ENCODE results near the gene PRR33. TPM values are rescaled to one million over a fixed set of nuclear protein-coding genes. Genes with fewer than 3 reads are reported as not detected.

The PRR33 gene
- total and polyA plus RNA-seq, 9 donors, result 0.01 TPM; not detected in 8

DNA sequence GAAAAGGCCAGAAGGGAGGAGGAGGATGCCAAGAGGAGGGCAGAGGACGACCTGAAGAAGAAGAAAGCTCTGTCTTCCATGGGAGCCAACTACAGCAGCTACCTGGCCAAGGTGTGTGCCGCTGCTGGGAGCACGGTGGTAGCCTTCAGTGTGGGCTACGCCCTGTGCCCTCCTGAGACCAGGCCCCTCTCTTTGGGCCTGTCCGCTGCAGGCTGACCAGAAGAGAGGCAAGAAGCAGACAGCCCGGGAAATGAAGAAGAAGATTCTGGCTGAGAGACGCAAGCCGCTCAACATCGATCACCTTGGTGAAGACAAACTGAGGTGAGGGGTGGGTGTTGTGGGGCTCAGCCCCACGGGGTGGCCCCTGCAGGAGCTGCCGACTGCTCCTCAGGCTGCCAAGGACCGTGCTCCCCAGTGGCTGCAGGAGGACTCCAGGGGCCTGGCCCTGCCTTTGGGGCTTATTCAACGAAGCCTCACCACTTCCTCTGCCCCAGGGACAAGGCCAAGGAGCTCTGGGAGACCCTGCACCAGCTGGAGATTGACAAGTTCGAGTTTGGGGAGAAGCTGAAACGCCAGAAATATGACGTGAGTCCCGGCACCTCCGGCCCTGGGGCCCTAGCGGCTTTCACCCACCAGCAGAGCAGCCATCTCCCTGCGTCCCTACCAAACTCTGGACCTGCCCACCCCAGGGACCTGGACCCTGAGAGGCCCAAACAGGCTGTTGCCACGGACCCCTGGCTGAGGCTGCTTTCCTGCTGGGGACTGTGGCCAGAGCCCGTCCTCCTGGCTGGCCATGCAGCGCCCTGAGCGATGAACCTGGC, 42.9 kb upstream of the PRR33 start:
- DNase-seq, result peak in 1 of 5 donors; percentile 10
- TF ChIP-seq POLR2A (IDR thresholded peaks at IDR 0.05) (no peak), EP300 (IDR thresholded peaks at IDR 0.05) (no peak)
- TF ChIP-seq, protein P1, sequence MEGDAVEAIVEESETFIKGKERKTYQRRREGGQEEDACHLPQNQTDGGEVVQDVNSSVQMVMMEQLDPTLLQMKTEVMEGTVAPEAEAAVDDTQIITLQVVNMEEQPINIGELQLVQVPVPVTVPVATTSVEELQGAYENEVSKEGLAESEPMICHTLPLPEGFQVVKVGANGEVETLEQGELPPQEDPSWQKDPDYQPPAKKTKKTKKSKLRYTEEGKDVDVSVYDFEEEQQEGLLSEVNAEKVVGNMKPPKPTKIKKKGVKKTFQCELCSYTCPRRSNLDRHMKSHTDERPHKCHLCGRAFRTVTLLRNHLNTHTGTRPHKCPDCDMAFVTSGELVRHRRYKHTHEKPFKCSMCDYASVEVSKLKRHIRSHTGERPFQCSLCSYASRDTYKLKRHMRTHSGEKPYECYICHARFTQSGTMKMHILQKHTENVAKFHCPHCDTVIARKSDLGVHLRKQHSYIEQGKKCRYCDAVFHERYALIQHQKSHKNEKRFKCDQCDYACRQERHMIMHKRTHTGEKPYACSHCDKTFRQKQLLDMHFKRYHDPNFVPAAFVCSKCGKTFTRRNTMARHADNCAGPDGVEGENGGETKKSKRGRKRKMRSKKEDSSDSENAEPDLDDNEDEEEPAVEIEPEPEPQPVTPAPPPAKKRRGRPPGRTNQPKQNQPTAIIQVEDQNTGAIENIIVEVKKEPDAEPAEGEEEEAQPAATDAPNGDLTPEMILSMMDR (IDR thresholded peaks at IDR 0.05), result no peak
- H3K27me3 ChIP-seq, result no peaks in the 10 kb centered on the region
- H3K4me1 ChIP-seq (ENCODE audit: insufficient read depth), result peaks cover 3% of the 10 kb centered on the region
- H3K9me3 ChIP-seq, result no peaks in the 10 kb centered on the region
- no peaks in the 10 kb centered on the region for H3K36me3 ChIP-seq
- no peak overlapping the region for H3K27ac ChIP-seq
- intact Hi-C loops (cut with DNase I), result no loop called here
- WGBS, 3 donors, result 77 to 83% (median 77%) methylated on average over 24 of the region's 24 CpGs
- H3K4me3 ChIP-seq, result no peak overlapping the region

DNA sequence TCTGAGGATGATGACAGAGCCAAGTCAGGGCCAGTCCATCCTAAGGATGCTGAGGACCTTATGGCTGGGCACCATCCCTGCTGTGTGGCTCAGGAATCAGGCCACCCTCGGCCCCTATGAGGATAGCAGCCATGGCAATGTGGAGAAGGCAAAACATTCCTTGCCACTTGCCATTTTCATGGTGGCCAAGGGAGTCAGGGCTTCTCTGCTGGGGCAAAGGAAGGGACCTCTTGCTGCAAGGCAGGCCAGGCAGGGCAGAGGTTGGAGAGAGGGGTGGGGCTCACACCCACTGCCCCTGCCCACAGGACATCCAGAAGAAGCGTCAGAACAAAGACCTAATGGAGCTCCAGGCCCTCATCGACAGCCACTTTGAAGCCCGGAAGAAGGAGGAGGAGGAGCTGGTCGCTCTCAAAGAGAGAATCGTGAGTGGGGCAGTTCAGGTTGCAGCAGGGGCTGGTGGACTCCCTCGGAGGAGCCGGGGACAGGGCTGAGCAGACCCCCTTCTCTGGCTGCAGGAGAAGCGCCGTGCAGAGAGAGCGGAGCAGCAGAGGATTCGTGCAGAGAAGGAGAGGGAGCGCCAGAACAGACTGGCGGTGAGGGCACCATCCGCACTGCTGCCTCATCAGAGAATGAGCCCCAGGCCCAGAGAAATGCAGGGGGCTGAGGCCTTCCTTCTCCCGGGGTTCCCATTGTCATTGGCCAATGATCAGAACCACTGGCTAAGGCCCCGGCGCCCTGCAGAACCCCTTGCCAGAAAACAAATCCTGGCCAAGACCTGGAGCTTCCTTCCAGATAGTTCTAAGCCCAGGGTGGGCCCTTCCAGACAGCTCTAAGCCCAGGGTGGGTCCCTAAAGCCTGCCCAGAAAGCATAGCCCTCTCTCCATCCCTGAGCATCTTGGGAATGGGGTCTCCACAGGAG, 42.0 kb upstream of the PRR33 start:
- WGBS, 3 donors, result 87 to 89% (median 88%) methylated on average over 18 of the region's 18 CpGs
- H3K27me3 ChIP-seq, result no peaks in the 10 kb centered on the region
- no peak overlapping the region for H3K4me3 ChIP-seq
- no peaks in the 10 kb centered on the region for H3K36me3 ChIP-seq
- H3K4me1 ChIP-seq (ENCODE audit: insufficient read depth), result peaks cover 2% of the 10 kb centered on the region
- H3K27ac ChIP-seq, result no peak overlapping the region
- no peak for TF ChIP-seq EP300 (IDR thresholded peaks at IDR 0.05)
- no peak for TF ChIP-seq POLR2A (IDR thresholded peaks at IDR 0.05)
- TF ChIP-seq, protein P1 (IDR thresholded peaks at IDR 0.05), result no peak
- intact Hi-C loops (cut with DNase I), result no loop called here
- H3K9me3 ChIP-seq, result no peaks in the 10 kb centered on the region
- DNase-seq, result peak in 1 of 5 donors; percentile 3

DNA sequence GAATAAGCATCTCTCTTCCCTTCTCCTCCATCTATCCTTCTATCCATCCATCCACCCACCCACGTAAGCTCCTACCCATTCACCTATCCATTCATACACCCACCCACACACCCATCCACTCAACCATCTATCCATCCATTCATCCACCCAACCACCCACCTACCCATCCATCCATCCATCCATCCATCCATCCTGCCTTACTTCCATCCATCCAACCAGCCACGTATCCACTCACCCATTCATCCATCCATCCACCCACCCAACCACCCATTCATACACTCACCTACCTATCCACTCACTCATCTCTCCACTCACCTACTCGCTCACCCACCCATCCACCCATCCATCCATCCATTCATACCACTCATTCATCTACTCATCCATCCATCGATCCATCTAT, 41.0 kb upstream of the PRR33 start:
- Histone ChIP-seq H3K9me3 (no peaks in the 10 kb centered on the region), H3K27ac (no peak overlapping the region), H3K4me1 (ENCODE audit: insufficient read depth) (peaks cover 2% of the 10 kb centered on the region), H3K36me3 (no peaks in the 10 kb centered on the region), H3K27me3 (no peaks in the 10 kb centered on the region), H3K4me3 (no peak overlapping the region)
- DNase-seq, result no peak
- WGBS, 3 donors, result 97 to 99% (median 98%) methylated on average over 4 of the region's 4 CpGs
- no peak for TF ChIP-seq EP300 (IDR thresholded peaks at IDR 0.05)
- TF ChIP-seq, protein P1 (IDR thresholded peaks at IDR 0.05), result no peak
- no peak for TF ChIP-seq POLR2A (IDR thresholded peaks at IDR 0.05)
- intact Hi-C loops (cut with DNase I), result no loop called here

DNA sequence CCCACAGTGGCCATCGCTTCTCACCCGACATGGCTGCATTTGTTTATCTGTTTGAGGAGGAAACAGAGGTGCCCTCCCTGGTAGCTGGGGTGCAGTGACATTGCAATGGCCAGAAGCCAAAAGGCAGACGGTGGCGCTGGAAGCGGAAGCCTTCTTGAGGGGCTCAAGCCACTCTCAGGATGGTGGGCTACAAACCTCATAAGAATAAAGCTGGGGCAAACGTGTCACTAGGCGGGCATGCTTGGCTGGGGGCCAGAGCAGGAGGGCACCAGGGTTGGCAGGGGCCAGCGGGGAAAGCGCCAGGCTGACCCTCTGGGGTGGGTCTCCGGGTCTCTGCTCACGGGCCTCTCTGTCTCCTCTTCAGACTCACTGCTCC, 40.4 kb upstream of the PRR33 start:
- DNase-seq, result no peak
- H3K36me3 ChIP-seq, result no peaks in the 10 kb centered on the region
- H3K9me3 ChIP-seq, result no peaks in the 10 kb centered on the region
- intact Hi-C loops (cut with DNase I), result no loop called here
- WGBS, 3 donors, result 86 to 94% (median 87%) methylated on average over 11 of the region's 11 CpGs
- H3K27me3 ChIP-seq, result no peaks in the 10 kb centered on the region
- H3K4me3 ChIP-seq, result no peak overlapping the region
- TF ChIP-seq POLR2A (IDR thresholded peaks at IDR 0.05) (no peak), EP300 (IDR thresholded peaks at IDR 0.05) (no peak)
- TF ChIP-seq, protein P1 (IDR thresholded peaks at IDR 0.05), result no peak
- H3K4me1 ChIP-seq (ENCODE audit: insufficient read depth), result peaks cover 2% of the 10 kb centered on the region
- H3K27ac ChIP-seq, result no peak overlapping the region
